Esophagus muscularis mucosa (tissue), 4 donors: ENCODE measurements around the gene ATP5F1D. TPM values are rescaled to one million over a fixed set of nuclear protein-coding genes. Genes with fewer than 3 reads are reported as not detected.

Source experiments
- DNase-seq: peaks from one replicate; pipeline ENCODE4 v3.0.0-alpha.2; 2017; ENCODE audit errors: extremely low spot score
- H3K27ac ChIP-seq, 4 donors: fragments of 200-600 bp; sonication (generic); replicated peaks in 1 of 4; 1 replicate in 3 of 4; 2 replicates in 1 of 4; pipeline ENCODE4 v1.5.1; 2016 to 2019; ENCODE audit warnings: mild to moderate bottlenecking in 1 of 4
- H3K27me3 ChIP-seq, 4 donors: fragments of 200-600 bp; sonication (generic); one replicate each; pipeline versions ENCODE4 v1.5.1 to v1.6.0; 2016 to 2019
- H3K36me3 ChIP-seq, 4 donors: fragments of 200-600 bp; sonication (generic); one replicate each; pipeline ENCODE4 v1.5.1; 2016 to 2019
- H3K4me1 ChIP-seq, 4 donors: fragments of 200-600 bp; sonication (generic); one replicate each; pipeline ENCODE4 v1.5.1; 2016 to 2019
- H3K4me3 ChIP-seq, 4 donors: fragments of 200-600 bp; sonication (generic); 1 replicate in 2 of 4; 2 replicates in 2 of 4; pipeline ENCODE4 v1.5.1; 2016 to 2019; ENCODE audit warnings: mild to moderate bottlenecking in 4 of 4, moderate library complexity in 1 of 4
- H3K9me3 ChIP-seq, 4 donors: fragments of 200-600 bp; sonication (generic); 1 replicate in 3 of 4; 2 replicates in 1 of 4; pipeline ENCODE4 v1.5.1; 2016 to 2019
- CTCF ChIP-seq, 3 experiments: fragments of 200-600 bp in 2 of 3; fragments of 450-650 bp in 1 of 3; sonication (generic) in 2 of 3; IDR thresholded peaks; one replicate each; pipeline ENCODE4 v1.5.1; 2017 to 2019; ENCODE audit warnings: antibody characterized with exemption in 3 of 3, mild to moderate bottlenecking in 2 of 3, moderate library complexity in 1 of 3
- EP300 ChIP-seq: sonication (generic); formaldehyde crosslinking; IDR thresholded peaks from one replicate; pipeline ENCODE4 v1.6.1; 2017; ENCODE audit warnings: antibody characterized with exemption
- POLR2A ChIP-seq: fragments of 450-650 bp; IDR thresholded peaks from one replicate; pipeline ENCODE4 v1.6.1; 2017; ENCODE audit warnings: antibody characterized with exemption, moderate library complexity, mild to moderate bottlenecking, low read depth
- POLR2AphosphoS5 ChIP-seq, 2 donors: sonication (generic); formaldehyde crosslinking; IDR thresholded peaks; one replicate each; pipeline ENCODE4 v1.6.1; 2017; ENCODE audit warnings: antibody characterized with exemption in 2 of 2
- WGBS: methylation state at CpG from one replicate; pipeline ENCODE4 v1.1.5; 2018; 5-methylcytosine and 5-hydroxymethylcytosine counted together
- intact Hi-C: fragments of 100-400 bp; cut with DNase I; formaldehyde crosslinking; loops from one replicate; pipeline ENCODE4 v1.15.1; 2023
- total RNA-seq, 4 donors: library from RNA; depleted of rRNA; stranded (reverse); fragments of >200 nt; gene quantifications; one replicate each; pipeline versions ENCODE4 v1.1.0 to v1.2.1, GENCODE V29; 2016

ATP5F1D gene
- total RNA-seq, 4 donors from 2014 or later, result 77.5 to 140 (median 109) TPM

- intact Hi-C loops, result loop anchor here (10.0 kb wide), 1 partner anchor 117 kb away; the partner anchor contains the start of genes DAZAP1 and GAMT
- no peak for TF ChIP-seq CTCF (IDR thresholded peaks at IDR 0.05)
- no peak for TF ChIP-seq EP300
- TF ChIP-seq POLR2AphosphoS5 (IDR thresholded peaks at IDR 0.05), result no peak
- no peak for TF ChIP-seq POLR2A
- Histone ChIP-seq H3K9me3 (no peaks in the 10 kb centered on the region), H3K27me3 (peaks cover 0 to 95% (median 43%) of the 10 kb centered on the region in 4 donors), H3K27ac (no peak overlapping the region), H3K36me3 (no peaks in the 10 kb centered on the region), H3K4me1 (peaks cover 0 to 27% (median 21%) of the 10 kb centered on the region in 4 donors), H3K4me3 (no peak overlapping the region)
- DNase-seq, result no peak
- 34% methylated on average over 10 of the region's 55 CpGs for WGBS
Measured at GRCh38 chr19:1287354-1288225, 46.0 kb downstream of the ATP5F1D start.

- no peak overlapping the region for H3K27ac ChIP-seq
- no peaks in the 10 kb centered on the region for H3K9me3 ChIP-seq
- H3K36me3 ChIP-seq, result no peaks in the 10 kb centered on the region
- no peak for DNase-seq
- H3K27me3 ChIP-seq, result peaks cover 0 to 95% (median 39%) of the 10 kb centered on the region in 4 donors
- H3K4me3 ChIP-seq, result no peak overlapping the region
- TF ChIP-seq CTCF (IDR thresholded peaks at IDR 0.05) (no peak), POLR2AphosphoS5 (IDR thresholded peaks at IDR 0.05) (no peak), POLR2A (no peak), EP300 (no peak)
- intact Hi-C loops, result loop anchor here (10.0 kb wide), 1 partner anchor 117 kb away; the partner anchor contains the start of genes DAZAP1 and GAMT
- 84% methylated on average over 16 of the region's 18 CpGs for WGBS
- peaks cover 0 to 27% (median 21%) of the 10 kb centered on the region in 4 donors for H3K4me1 ChIP-seq
Measured at GRCh38 chr19:1288226-1288612, 46.7 kb downstream of the ATP5F1D start.

GRCh38 chr19:1288833-1289685 is 47.5 kb downstream of the ATP5F1D start:
- H3K27me3 ChIP-seq, result peaks cover 0 to 95% (median 38%) of the 10 kb centered on the region in 4 donors
- 92% methylated on average over 31 of the region's 41 CpGs for WGBS
- intact Hi-C loops, result loop anchor here (10.0 kb wide), 1 partner anchor 116 kb away; the partner anchor contains the start of genes DAZAP1 and GAMT

GRCh38 chr19:1289686-1290025 is 48.1 kb downstream of the ATP5F1D start:
- no peak for DNase-seq
- no peak overlapping the region for H3K27ac ChIP-seq
- H3K27me3 ChIP-seq, result peaks cover 0 to 95% (median 41%) of the 10 kb centered on the region in 4 donors
- WGBS, result 82% methylated on average over 8 of the region's 19 CpGs
- H3K9me3 ChIP-seq, result no peaks in the 10 kb centered on the region
- H3K4me1 ChIP-seq, result peaks cover 0 to 27% (median 21%) of the 10 kb centered on the region in 4 donors
- H3K36me3 ChIP-seq, result no peaks in the 10 kb centered on the region
- intact Hi-C loops, result loop anchor here (10.0 kb wide), 1 partner anchor 115 kb away; the partner anchor contains the start of genes DAZAP1 and GAMT
- TF ChIP-seq POLR2AphosphoS5 (IDR thresholded peaks at IDR 0.05) (no peak), CTCF (IDR thresholded peaks at IDR 0.05) (no peak), POLR2A (no peak), EP300 (no peak)
- H3K4me3 ChIP-seq, result no peak overlapping the region

More at GRCh38 chr19:1288833-1289685, 47.5 kb downstream of the ATP5F1D start:
- TF ChIP-seq CTCF (IDR thresholded peaks at IDR 0.05), result no peak
- TF ChIP-seq POLR2AphosphoS5 (IDR thresholded peaks at IDR 0.05), result no peak
- no peak for TF ChIP-seq POLR2A
- no peak for TF ChIP-seq EP300
- DNase-seq, result no peak
- Histone ChIP-seq H3K4me1 (peaks cover 0 to 27% (median 21%) of the 10 kb centered on the region in 4 donors), H3K9me3 (no peaks in the 10 kb centered on the region), H3K4me3 (no peak overlapping the region), H3K27ac (no peak overlapping the region), H3K36me3 (no peaks in the 10 kb centered on the region)
